Stimulated activated CD4-positive, alpha-beta T cell treated with anti-CD3 and anti-CD28 coated beads, Interleukin-2, amount 100 ng/mL, for 4 hours (primary cell): ENCODE results near the gene ZNF813.

Experiments
- DNase-seq: peaks from one replicate; pipeline ENCODE4 v3.0.0-alpha.2; 2020; ENCODE audit warnings: low read depth

The ZNF813 gene

GRCh38 chr19:53520547-53521372 lies 53.2 kb downstream of the ZNF813 start:
- DNase-seq, result peak; percentile 84

- no peak for DNase-seq
Observed at GRCh38 chr19:53521373-53522202, 54.1 kb downstream of the ZNF813 start.

- no peak for DNase-seq
Observed at GRCh38 chr19:53525922-53526321, 58.4 kb downstream of the ZNF813 start.

GRCh38 chr19:53530622-53531021 lies 63.1 kb downstream of the ZNF813 start:
- DNase-seq, result no peak

GRCh38 chr19:53531457-53531856 lies 63.9 kb downstream of the ZNF813 start:
- no peak for DNase-seq

- DNase-seq, result no peak
Observed at GRCh38 chr19:53532362-53532761, 64.8 kb downstream of the ZNF813 start.

DNA sequence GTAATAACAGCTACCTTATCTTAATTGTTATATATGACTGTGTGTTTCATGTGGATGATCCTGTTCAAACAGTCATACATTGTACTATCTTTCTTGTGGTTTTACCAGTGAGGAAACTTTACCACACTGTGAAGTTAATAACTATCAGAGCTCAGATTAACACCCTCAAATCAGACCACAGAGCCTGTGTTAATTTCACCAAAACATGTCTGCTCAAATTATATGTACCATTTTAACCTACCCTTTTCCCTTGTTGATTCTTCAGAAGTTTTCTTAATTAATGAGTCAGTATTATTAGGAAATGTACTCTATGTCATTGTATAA lies 68.7 kb downstream of the ZNF813 start:
- no peak for DNase-seq

- no peak for DNase-seq
Observed at GRCh38 chr19:53537121-53537520, 69.6 kb downstream of the ZNF813 start.

GRCh38 chr19:53537521-53538377 lies 70.2 kb downstream of the ZNF813 start, which contains the start of gene ZNF331:
TSS of gene ZNF331 (plus strand) at chr19:53538145. CDS start at chr19:53569377, 31,232 bp downstream.
- DNase-seq, result peak; percentile 88

DNA sequence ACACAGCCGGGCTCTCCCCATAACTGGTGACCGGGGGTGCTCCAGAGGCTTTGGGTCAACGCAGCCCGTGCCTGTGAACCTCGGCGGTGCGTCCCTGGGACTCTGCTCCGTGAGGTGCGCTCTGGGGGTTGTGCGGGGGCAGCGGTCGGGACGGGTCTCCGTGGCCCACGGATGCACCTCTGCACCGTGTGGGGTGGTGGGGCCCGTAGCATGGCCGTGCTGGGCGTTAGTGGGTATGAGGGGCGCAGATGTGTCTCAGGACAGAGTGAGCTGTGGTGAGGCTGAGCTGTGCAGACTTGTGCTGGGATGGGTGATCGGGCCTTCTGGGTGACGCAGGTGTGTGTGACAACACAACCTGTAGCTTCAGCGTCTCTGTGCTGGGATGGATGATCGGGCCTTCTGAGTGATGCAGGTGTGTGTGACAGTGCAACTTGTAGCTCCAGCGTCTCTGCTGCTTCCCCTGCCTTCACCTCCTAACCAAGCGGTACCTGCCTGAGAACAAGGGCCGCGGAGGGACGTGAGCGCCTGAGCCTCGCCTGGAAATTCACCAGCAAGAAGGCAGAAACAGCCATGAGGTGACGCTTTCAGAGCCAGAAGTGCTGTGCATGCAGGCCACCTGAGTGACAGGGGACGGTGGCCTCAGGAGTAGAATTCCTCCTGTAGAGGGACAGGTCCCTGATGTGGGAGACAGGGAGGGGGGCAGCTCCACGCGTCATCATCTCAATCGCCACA lies 71.0 kb downstream of the ZNF813 start:
- DNase-seq, result no peak

- no peak for DNase-seq
Observed at GRCh38 chr19:53540091-53540490, 72.6 kb downstream of the ZNF813 start.

GRCh38 chr19:53541971-53542370 lies 74.4 kb downstream of the ZNF813 start:
- DNase-seq, result no peak

DNA sequence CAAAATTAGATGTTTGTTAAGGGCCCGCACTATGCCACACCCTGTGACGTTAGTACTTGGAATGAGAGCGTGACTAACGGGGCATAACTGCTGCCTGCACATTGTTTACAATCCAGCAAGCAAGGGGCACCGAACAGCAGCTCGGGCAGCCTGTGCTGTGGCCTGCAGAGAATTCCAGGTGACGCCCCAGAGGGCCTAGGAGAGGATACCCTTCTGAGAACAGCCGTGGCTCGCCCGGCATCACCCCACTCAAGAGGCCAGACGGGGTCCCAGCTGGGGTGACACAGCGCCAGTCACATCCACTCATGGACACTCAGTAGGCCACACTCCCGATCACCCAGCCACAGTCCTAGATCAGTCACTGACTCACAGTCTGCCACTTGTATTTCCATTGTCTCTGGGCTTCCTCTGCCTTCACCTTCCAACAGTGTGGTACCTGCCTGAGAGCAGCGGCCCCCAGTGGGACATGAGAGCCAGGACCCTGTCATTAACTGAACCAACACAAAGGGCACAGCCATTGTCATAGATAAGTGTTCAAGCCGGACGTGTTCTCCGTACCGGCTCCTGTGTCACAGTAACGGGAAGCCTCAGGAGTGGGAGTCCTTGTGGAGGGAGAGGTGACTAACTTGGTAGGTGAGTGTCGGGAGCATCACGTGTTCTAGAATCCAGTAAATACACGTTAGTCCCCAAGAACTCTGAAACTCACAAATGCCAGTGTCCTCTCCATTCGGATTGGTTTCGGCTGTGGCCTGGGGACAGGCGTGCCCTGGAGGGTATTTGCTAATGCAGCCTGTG lies 77.9 kb downstream of the ZNF813 start:
- DNase-seq, result no peak
